Activated CD8-positive, alpha-beta memory T cell treated with anti-CD3 and anti-CD28 coated beads for 1 hour (primary cell): ENCODE data around the gene SKI.
"Not testable (repeated sequence)": the region's sequence is repeated elsewhere in the genome, so short reads cannot be mapped to it uniquely, and the experiment has no call there.

ENCODE experiments used
- DNase-seq, 2 donors: peaks; one replicate each; pipeline ENCODE4 v3.0.0-alpha.2; 2020; ENCODE audit warnings: low read depth in 1 of 2; ENCODE audit errors: extremely low read depth in 1 of 2

SKI gene

GRCh38 chr1:2316451-2316961, 88.4 kb downstream of the SKI start:
- DNase-seq, result no peak

DNA sequence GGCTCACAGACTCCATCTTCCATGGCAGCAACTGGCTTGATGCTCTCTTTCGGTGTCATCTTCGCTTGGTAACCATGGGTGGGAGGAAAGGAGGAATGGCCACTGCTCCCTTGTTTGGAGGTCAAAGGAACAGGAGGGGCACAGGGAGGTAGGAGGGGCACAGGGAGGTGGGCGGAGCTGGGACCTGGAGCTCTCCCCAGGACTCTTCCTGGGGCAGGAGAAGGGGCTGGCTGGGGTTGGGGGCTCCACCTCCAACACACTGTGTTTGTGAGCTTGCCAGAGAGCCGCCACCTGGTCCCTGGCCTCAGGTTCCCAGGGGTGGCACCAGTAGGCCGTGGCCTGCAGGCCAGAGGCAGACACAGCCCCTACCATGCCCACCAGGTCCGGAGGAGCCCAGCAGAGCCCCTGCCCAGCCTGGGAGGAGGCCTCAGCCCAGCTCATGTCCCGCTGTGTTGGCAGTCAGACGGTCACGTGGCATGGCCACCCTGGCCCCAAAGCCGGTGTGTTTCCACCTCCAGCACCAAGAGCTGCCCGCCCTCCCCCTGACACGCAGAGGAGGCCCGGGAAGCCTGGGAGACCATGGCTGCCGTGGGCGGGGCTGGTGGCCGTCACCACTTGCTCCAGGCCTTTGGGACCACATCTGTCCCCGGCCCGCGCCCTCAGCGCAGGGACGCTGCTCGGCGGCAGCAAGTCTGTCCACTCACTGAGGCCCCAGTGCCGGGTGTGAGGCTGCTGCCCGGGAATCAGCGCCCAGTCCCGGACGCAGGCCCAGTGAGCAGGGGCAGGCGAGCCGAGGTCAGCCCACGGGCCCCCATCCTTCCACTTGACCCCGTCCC, 89.3 kb downstream of the SKI start:
- no peak for DNase-seq

GRCh38 chr1:2318314-2319278, 90.5 kb downstream of the SKI start:
- DNase-seq, result no peak

DNA sequence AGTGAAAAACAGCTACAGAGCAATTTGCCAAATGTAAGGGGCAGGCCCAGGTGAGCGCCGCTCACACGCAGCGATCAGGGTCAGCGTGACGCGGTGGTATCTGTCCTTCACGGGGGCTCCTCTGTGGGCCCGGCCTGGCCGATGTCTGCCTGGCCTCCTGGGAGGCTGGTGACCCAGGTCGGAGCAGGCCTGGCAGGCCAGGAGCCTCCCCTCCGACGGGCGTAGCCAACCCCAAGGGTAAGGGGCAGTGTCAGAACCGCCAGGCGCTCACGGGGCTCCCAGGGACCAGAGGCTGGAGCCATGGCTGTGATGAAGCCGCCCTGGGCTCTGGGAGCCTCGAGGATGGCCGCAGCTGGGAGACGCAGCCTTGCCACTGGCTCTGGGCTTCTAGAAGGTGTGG, 91.2 kb downstream of the SKI start:
- DNase-seq, result no peak

DNA sequence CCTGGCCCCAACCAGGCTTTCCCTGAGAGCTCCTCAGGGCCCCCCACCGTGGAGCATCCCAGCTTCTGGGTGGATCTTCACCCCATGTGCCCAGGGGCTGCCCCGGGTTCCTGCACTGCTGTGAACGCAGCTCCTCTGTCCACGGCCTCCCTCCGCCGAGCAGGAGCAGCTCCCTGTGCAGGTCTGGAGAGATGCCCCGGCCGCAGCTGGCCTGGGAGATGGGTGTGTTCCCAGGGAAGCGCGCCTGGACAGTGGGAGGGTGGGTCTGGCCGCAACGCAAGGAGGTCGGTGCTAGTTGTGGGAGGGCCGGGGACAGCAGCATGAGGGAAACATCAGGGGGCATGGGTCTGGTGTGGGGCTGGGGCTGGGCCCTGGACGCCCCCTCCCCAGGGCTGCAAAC, 91.9 kb downstream of the SKI start:
- no peak for DNase-seq

GRCh38 chr1:2320760-2321667, 92.9 kb downstream of the SKI start:
- DNase-seq, result no peak

DNA sequence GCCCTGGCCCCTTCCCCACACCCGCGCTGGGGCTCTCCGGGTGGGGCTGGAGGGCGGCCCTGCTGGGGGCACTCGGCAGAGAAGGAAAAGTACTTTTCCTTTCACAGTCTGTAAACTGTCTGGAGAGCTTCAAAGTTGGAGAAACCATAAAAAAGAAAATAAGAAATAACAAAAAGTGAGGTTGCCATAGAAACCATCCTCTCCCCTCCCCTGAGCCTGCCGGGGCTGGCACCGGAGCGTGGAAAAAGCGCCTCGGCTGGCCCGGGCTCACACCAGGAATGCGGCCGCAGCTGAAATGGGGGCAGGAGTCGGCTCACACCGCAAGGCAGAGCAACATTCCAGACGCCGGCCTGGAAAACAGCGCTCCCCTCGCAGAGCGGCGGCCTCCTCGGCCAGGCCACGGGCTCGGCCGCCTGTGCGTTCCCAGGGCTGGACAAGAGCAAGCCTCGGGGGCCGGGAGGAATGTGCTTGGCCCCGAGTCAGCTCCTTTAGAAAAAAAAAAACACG, 94.0 kb downstream of the SKI start:
- DNase-seq, result no peak

DNA sequence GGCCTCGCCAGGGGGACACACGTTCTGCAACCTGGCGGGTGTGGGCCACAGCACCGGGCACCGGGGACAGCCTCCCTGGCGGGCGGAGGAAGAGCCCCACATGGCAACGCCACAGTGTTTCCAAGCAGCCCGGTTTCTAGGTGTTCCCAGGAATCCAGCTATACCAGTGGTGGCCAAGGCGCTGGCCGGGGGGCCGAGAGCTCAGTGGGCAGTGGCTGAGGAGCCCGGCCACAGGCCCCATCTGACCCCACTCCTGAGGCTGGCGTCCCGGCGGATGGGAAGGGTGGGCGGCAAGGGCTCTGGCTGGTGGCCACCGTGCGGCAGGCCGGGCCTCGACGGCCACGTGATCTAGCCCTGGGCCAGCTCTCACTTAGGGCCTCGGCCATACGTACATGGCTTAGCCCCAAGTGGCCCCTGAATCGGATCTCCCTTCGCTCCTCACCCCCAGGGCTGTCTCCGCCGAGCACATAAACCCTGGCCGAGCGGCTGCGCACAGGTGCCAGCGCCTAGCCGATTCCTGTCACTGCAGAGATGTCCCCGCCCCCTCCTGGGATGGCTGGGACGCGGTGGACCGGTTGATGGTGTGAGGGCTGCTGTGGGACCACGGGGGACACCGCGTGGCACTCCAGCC, 94.6 kb downstream of the SKI start:
- no peak for DNase-seq

- no peak for DNase-seq
Observed at GRCh38 chr1:2323451-2323974, 95.4 kb downstream of the SKI start.

- DNase-seq, result no peak
Observed at GRCh38 chr1:2324553-2325366, 96.6 kb downstream of the SKI start.

DNA sequence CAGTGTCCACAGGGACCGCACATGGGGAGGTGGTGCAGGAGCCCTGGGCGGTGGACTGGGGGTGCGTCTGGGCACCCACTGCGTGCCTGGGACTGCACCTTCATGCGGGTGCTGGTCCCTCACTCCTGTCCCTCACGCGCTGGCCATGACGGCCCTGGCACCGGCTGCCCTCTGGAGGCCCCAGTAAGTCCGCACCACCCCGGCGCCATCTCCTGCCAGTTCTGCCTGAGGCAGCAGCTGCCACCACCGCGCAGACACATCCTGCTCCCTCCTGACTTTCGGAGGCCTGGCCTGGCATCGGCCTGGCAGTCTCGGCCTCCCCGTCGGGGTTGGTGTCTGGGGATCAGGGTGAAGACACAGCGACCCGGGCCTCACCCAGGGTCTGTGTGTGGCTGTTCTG, 98.4 kb downstream of the SKI start:
- DNase-seq, result no peak

- DNase-seq, result not testable (repeated sequence)
Observed at GRCh38 chr1:2327162-2327561, 99.0 kb downstream of the SKI start.

- DNase-seq, result no peak
Observed at GRCh38 chr1:2327841-2328240, 99.7 kb downstream of the SKI start.

DNA sequence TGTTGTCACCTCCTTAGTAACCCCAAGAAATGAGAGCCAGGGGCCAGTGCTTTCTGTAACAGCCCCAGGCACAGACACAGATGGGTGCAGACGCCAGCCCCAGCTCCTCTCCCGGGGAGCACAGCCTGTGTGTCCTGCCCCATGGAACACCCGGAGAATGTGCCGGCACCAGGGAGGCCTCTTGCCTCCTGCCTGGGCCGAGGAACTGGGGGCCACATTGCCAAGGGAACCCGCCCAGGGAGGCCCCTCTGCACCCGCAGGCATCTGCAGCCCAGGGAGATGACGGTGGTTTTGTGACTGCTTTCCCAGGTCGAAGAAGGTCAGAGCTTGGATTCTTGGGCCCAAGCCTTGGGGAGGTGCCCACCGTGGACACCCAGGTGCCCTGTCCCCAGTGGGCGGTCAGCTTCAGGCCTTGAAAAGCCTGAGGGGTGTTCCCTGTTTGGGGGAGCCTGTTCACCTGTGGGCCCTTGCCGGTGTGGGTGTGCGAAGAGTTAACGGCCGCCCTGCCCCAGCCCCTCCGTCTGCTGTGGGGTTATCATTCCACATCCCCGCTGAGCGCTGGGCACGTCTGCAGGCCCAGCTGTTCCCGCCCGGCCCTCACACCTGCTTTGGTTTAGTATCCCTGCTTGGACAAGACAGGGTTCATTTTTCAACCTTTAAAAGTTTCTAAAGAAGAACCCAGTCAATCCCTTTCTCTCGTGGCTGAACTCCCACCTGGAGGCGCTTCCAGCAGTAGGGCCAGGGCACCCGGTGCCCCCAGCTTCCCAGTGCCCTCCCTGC, 100.7 kb downstream of the SKI start:
- DNase-seq, result no peak

DNA sequence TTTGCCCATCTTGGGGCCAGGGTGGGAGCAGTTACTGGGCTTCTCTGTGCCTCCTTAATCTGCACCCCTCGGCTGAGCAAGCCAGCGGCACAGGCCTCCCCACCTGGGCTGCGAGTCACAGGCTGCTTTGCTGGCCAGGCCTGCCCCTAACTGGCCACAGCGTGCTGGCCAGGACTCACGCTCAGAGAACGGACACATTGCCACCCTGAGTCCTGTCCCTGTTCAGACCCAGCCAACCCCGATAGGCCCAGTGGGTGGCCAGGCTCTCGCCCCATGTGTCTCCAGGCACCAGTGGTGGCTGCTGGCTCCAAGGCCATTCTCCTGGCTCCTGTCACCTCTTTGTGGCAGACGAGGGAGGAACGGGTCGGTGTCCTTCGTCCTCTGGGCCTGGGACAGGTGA, 101.9 kb downstream of the SKI start:
- no peak for DNase-seq

DNA sequence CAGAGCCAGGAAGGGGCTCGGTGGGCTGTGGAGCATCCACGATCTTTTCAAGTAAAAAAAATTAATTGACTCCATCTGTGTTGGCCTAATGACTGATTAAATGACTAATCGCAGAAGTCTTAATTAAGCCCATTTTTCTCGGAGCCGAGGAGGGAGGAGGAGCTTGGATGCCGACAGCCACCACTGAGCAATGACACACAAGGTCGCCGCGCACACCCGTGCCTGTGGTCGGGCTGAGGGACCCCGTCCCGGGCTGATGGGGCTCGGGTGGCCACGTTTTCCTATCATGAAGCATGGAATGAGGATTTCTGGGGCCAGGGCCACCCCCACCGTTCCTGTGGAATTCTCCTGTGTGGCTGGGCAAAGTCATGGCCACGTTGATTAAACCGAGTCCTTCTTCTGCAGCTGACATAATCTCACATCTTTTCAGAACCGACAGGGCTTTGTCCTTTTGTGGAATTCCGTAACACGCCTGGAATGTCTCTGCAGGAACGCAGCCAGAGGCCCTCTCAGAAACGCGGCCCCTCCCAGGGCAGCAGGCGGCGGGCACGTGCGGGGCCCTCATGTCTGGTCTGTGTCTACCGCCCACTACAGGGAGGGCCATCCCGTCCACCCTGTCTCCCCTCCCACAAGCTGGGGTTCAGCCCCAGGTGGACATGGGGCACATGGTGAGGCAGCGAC, 102.5 kb downstream of the SKI start:
- no peak for DNase-seq

GRCh38 chr1:2331200-2331544, 103.1 kb downstream of the SKI start:
- no peak for DNase-seq

DNA sequence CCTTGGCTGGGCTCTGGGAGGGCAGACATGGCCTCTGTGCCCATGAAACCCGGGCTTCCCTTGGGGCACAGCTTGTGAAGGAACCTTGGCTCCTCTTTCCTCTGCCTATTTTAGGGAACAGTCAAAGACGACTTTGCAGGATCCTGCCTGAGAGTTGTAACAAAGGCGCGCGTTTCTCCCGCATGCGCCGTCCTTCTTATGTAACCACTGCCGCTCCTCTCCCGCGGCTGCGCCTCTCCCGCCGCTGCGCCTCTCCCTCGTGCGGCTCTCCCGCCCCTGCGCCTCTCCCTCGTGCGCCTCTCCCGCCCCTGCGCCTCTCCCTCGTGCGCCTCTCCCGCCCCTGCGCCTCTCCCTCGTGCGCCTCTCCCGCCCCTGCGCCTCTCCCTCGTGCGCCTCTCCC, 103.5 kb downstream of the SKI start:
- DNase-seq, result not testable (repeated sequence)
